H9 (cell line): ENCODE data around the gene RIT2. TPM values are rescaled to one million over a fixed set of nuclear protein-coding genes. Genes with fewer than 3 reads are reported as not detected.

ENCODE experiments used
- DNase-seq: peaks from one replicate; pipeline ENCODE4 v3.0.0-alpha.2; 2017
- H2AFZ ChIP-seq: one replicate; pipeline ENCODE4 v1.6.1; 2013; ENCODE audit warnings: mild to moderate bottlenecking, low read length, control low read depth, moderate library complexity
- H2AK5ac ChIP-seq: 2 replicates; pipeline ENCODE4 v1.6.1; 2013; ENCODE audit warnings: low read length, control low read depth, mixed read lengths; ENCODE audit not compliant: insufficient read length
- H2BK120ac ChIP-seq: one replicate; pipeline ENCODE4 v1.6.1; 2013; ENCODE audit warnings: low read depth, mild to moderate bottlenecking, low read length, control low read depth, inconsistent platforms; ENCODE audit not compliant: poor library complexity, severe bottlenecking
- H2BK12ac ChIP-seq: 2 replicates; pipeline ENCODE4 v1.6.1; 2013; ENCODE audit warnings: low read length, control low read depth, mixed read lengths, low read depth; ENCODE audit not compliant: insufficient read length
- H2BK15ac ChIP-seq: 2 replicates; pipeline ENCODE4 v1.6.1; 2013; ENCODE audit warnings: low read depth, low read length, control low read depth
- H2BK20ac ChIP-seq: one replicate; pipeline ENCODE4 v1.6.1; 2013; ENCODE audit warnings: low read depth, mild to moderate bottlenecking, low read length, control low read depth, inconsistent platforms; ENCODE audit not compliant: poor library complexity, severe bottlenecking
- H2BK5ac ChIP-seq: 2 replicates; pipeline ENCODE4 v1.6.1; 2013; ENCODE audit warnings: low read length, control low read depth, mixed read lengths; ENCODE audit not compliant: insufficient read length
- H3K14ac ChIP-seq: 2 replicates; pipeline ENCODE4 v1.6.1; 2013; ENCODE audit warnings: low read length, control low read depth; ENCODE audit not compliant: insufficient read depth
- H3K18ac ChIP-seq: 2 replicates; pipeline ENCODE4 v1.6.1; 2013; ENCODE audit warnings: low read depth, mild to moderate bottlenecking, mixed read lengths, low read length, control low read depth; ENCODE audit not compliant: insufficient read length
- H3K23ac ChIP-seq: 2 replicates; pipeline ENCODE4 v1.6.1; 2013; ENCODE audit warnings: low read length, control low read depth, mixed read lengths, low read depth; ENCODE audit not compliant: insufficient read length
- H3K23me2 ChIP-seq: 2 replicates; pipeline ENCODE4 v1.6.1; 2013; ENCODE audit warnings: low read depth, mild to moderate bottlenecking, mixed read lengths, low read length, control low read depth; ENCODE audit not compliant: insufficient read length, poor library complexity, severe bottlenecking
- H3K27ac ChIP-seq: 2 replicates; pipeline ENCODE4 v1.5.1; 2013; ENCODE audit warnings: low read length, control low read depth, mixed read lengths, low read depth; ENCODE audit not compliant: insufficient read length
- H3K27me3 ChIP-seq: 2 replicates; pipeline ENCODE4 v1.6.1; 2013; ENCODE audit warnings: low read length, control low read depth, inconsistent platforms; ENCODE audit not compliant: insufficient read depth
- H3K4ac ChIP-seq: 2 replicates; pipeline ENCODE4 v1.6.1; 2013; ENCODE audit warnings: low read depth, mild to moderate bottlenecking, control low read depth, inconsistent platforms, low read length, moderate library complexity
- H3K4me1 ChIP-seq: 2 replicates; pipeline ENCODE4 v1.6.1; 2013; ENCODE audit warnings: low read length, control low read depth, inconsistent platforms; ENCODE audit not compliant: insufficient read depth
- H3K4me2 ChIP-seq: 2 replicates; pipeline ENCODE4 v1.6.1; 2013; ENCODE audit warnings: low read length, control low read depth, mixed read lengths; ENCODE audit not compliant: insufficient read length, insufficient read depth
- H3K56ac ChIP-seq: 2 replicates; pipeline ENCODE4 v1.6.1; 2013; ENCODE audit warnings: low read depth, mild to moderate bottlenecking, mixed read lengths, low read length, control low read depth; ENCODE audit not compliant: insufficient read length
- H3K79me1 ChIP-seq: 2 replicates; pipeline ENCODE4 v1.6.1; 2013; ENCODE audit warnings: low read depth, mild to moderate bottlenecking, moderate library complexity, low read length, control low read depth, inconsistent platforms; ENCODE audit not compliant: insufficient read depth, poor library complexity, severe bottlenecking
- H3K79me2 ChIP-seq: 2 replicates; pipeline ENCODE4 v1.6.1; 2013; ENCODE audit warnings: low read length, control low read depth, inconsistent platforms; ENCODE audit not compliant: insufficient read depth
- H3K9ac ChIP-seq: 2 replicates; pipeline ENCODE4 v1.6.1; 2013; ENCODE audit warnings: low read length, control low read depth, mixed read lengths; ENCODE audit not compliant: insufficient read length; ENCODE audit errors: extremely low read depth
- H3K9me3 ChIP-seq: one replicate; pipeline ENCODE4 v1.6.1; 2013; ENCODE audit warnings: low read depth, low read length, inconsistent platforms; ENCODE audit not compliant: control insufficient read depth
- H3T11ph ChIP-seq: one replicate; pipeline ENCODE4 v1.6.1; 2013; ENCODE audit warnings: mild to moderate bottlenecking, low read length, control low read depth, inconsistent platforms
- H4K20me1 ChIP-seq: one replicate; pipeline ENCODE4 v1.6.1; 2013; ENCODE audit not compliant: control insufficient read depth, insufficient read length, insufficient read depth
- H4K5ac ChIP-seq: 2 replicates; pipeline ENCODE4 v1.6.1; 2013; ENCODE audit warnings: low read depth, mild to moderate bottlenecking, mixed read lengths, low read length, control low read depth; ENCODE audit not compliant: insufficient read length
- H4K8ac ChIP-seq: replicated peaks from 2 replicates; pipeline ENCODE4 v1.6.1; 2013; ENCODE audit warnings: low read length, control low read depth, mixed read lengths, low read depth; ENCODE audit not compliant: insufficient read length
- H4K91ac ChIP-seq: 2 replicates; pipeline ENCODE4 v1.6.1; 2013; ENCODE audit warnings: low read depth, mild to moderate bottlenecking, moderate library complexity, mixed read lengths, low read length, control low read depth; ENCODE audit not compliant: insufficient read length
- H3K27ac Mint-ChIP-seq, 3 experiments: 2 replicates in 2 of 3; 3 replicates in 1 of 3; pipeline ENCODE4 v1.8.0; 2020 to 2021; ENCODE audit warnings: mixed read lengths in 3 of 3, mild to moderate bottlenecking in 1 of 3, moderate library complexity in 1 of 3
- H3K27me3 Mint-ChIP-seq: 2 replicates; pipeline ENCODE4 v1.8.0; 2021; ENCODE audit warnings: low read depth, mild to moderate bottlenecking, moderate library complexity, mixed read lengths
- H3K36me3 Mint-ChIP-seq, 3 experiments: 2 replicates in 2 of 3; 3 replicates in 1 of 3; pipeline ENCODE4 v1.8.0; 2020 to 2021; ENCODE audit warnings: low read depth in 3 of 3, mixed read lengths in 3 of 3; ENCODE audit not compliant: insufficient read depth in 1 of 3
- H3K4me1 Mint-ChIP-seq, 2 experiments: 2 replicates each; pipeline ENCODE4 v1.8.0; 2020; ENCODE audit warnings: mixed read lengths in 2 of 2
- H3K4me3 Mint-ChIP-seq, 2 experiments: 2 replicates in 1 of 2; 3 replicates in 1 of 2; pipeline ENCODE4 v1.8.0; 2020 to 2021; ENCODE audit warnings: mild to moderate bottlenecking in 2 of 2, mixed read lengths in 2 of 2, moderate library complexity in 1 of 2
- H3K9me3 Mint-ChIP-seq, 2 experiments: 2 replicates in 1 of 2; 3 replicates in 1 of 2; pipeline ENCODE4 v1.8.0; 2020; ENCODE audit warnings: mild to moderate bottlenecking in 2 of 2, mixed read lengths in 2 of 2, moderate library complexity in 1 of 2
- CTCF ChIP-seq: fragments of 200-600 bp; sonication (generic); conservative IDR thresholded peaks from 3 replicates; pipeline ENCODE4 v1.8.0; 2021; ENCODE audit warnings: antibody characterized with exemption, mild to moderate bottlenecking
- total RNA-seq: library from RNA; stranded (reverse); gene quantifications from 2 replicates; pipeline ENCODE4 v1.2.1, GENCODE V29; 2021

The RIT2 gene
- total RNA-seq, 1 experiment from 2014 or later: 1.2 TPM

DNA sequence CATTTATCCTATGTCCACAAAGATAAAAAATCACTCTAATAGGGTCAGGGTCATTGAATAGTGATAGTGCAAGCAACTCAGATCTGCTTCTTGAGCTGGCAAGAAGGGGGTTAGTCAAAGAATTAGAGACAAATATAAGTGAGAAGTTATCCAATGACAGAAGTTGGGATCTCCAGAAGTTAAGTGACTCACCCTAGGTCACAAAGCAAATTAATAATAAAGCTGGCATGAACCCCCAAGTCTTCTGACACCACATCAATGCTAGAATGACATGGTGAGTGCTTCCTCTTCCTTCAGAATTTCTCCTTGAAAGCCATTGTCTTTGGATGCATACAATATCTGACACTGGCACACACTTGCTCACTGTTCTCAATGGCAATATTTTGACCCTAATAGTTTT, 343.5 kb downstream of the RIT2 start:
- Histone ChIP-seq H3K4me2 (no peak overlapping the region), H2BK15ac (no peak overlapping the region), H2BK20ac (no peak overlapping the region), H3K27me3 (no peaks in the 10 kb centered on the region), H4K8ac (no peak overlapping the region), H3K4ac (no peak overlapping the region), H3K14ac (no peak overlapping the region), H3K23ac (no peak overlapping the region), H3K56ac (no peak overlapping the region), H3K23me2 (no peaks in the 10 kb centered on the region), H2AFZ (no peak overlapping the region), H2BK5ac (no peak overlapping the region), H3K9ac (no peak overlapping the region), H3K79me1 (no peaks in the 10 kb centered on the region), H4K20me1 (no peaks in the 10 kb centered on the region), H2AK5ac (no peak overlapping the region), H3K27ac (no peak overlapping the region), H3K79me2 (no peaks in the 10 kb centered on the region), H4K91ac (no peak overlapping the region), H2BK120ac (no peak overlapping the region), H2BK12ac (no peak overlapping the region), H4K5ac (no peak overlapping the region), H3K4me1 (no peaks in the 10 kb centered on the region), H3T11ph (no peak overlapping the region), H3K9me3 (no peaks in the 10 kb centered on the region), H3K18ac (no peak overlapping the region)
- no peak for TF ChIP-seq CTCF
- Mint-ChIP-seq H3K9me3 (peaks cover 9 to 14% of the 10 kb centered on the region in 2 experiments), H3K27ac (no peak overlapping the region), H3K4me3 (no peak overlapping the region), H3K36me3 (peaks cover 6 to 19% (median 11%) of the 10 kb centered on the region in 3 experiments), H3K4me1 (peaks cover 8 to 12% of the 10 kb centered on the region in 2 experiments), H3K27me3 (no peaks in the 10 kb centered on the region)
- DNase-seq: no peak
